Measurements from ENCODE around the gene RDH14. TPM values are rescaled to one million over a fixed set of nuclear protein-coding genes. Genes with fewer than 3 reads are reported as not detected.
A peak's percentile ranks its signal among the peaks of the same experiment; 100 is the strongest.

Gene RDH14
- total RNA-seq, 1 experiment from 2014 or later: 30.9 TPM

- peaks cover 27% of the 10 kb centered on the region for H3K4me1 ChIP-seq (ENCODE audit: insufficient read depth, low read length)
- peak; percentile 39 for DNase-seq
- TF ChIP-seq EZH2 (IDR thresholded peaks at IDR 0.05; ENCODE audit: low read length, unreplicated experiment) (no peak), CTCF (conservative IDR thresholded peaks at IDR 0.05; ENCODE audit: low read depth, low read length) (no peak), EZH2phosphoT487 (IDR thresholded peaks at IDR 0.05; ENCODE audit: borderline replicate concordance, low read length) (no peak)
- ATAC-seq: no peak
- no peak overlapping the region for H3K27ac ChIP-seq (ENCODE audit: low read length)
- H3K9me2 ChIP-seq (replicated peaks; ENCODE audit: low read length): no peaks in the 10 kb centered on the region
- intact Hi-C loops (cut with micrococcal nuclease): no loop called here
- no TSS peak for BruUV-seq (replicated peaks)
- no peak overlapping the region for H2AFZ ChIP-seq (ENCODE audit: low read length)
- H3K36me3 ChIP-seq (ENCODE audit: low read depth, low read length): no peaks in the 10 kb centered on the region
- no peak overlapping the region for H3K9ac ChIP-seq (ENCODE audit: low read length)
- H3K79me2 ChIP-seq (ENCODE audit: low read length): no peaks in the 10 kb centered on the region
- CTCF ChIA-PET: no interaction called here
- peaks cover 3% of the 10 kb centered on the region for H3F3A ChIP-seq (ENCODE audit: low read length, unreplicated experiment)
- H3K9me3 ChIP-seq (ENCODE audit: low read length): no peaks in the 10 kb centered on the region
- no peaks in the 10 kb centered on the region for H4K20me1 ChIP-seq (ENCODE audit: low read length)
- no peaks in the 10 kb centered on the region for H3K27me3 ChIP-seq (ENCODE audit: low read length)
- POLR2A ChIA-PET (ENCODE audit: unreplicated experiment): no interaction called here
- H3K4me2 ChIP-seq (ENCODE audit: low read length): no peak overlapping the region
- H3K4me3 ChIP-seq (ENCODE audit: low read length): no peak overlapping the region
Observed at GRCh38 chr2:18516112-18516511, 44.3 kb downstream of the RDH14 start.

GRCh38 chr2:18514526-18515461 is 45.7 kb downstream of the RDH14 start:
- intact Hi-C loops (cut with micrococcal nuclease): no loop called here
- DNase-seq (no peak), ATAC-seq (no peak)
- TF ChIP-seq EZH2 (IDR thresholded peaks at IDR 0.05; ENCODE audit: low read length, unreplicated experiment) (no peak), CTCF (conservative IDR thresholded peaks at IDR 0.05; ENCODE audit: low read depth, low read length) (no peak), EZH2phosphoT487 (IDR thresholded peaks at IDR 0.05; ENCODE audit: borderline replicate concordance, low read length) (no peak)
- BruUV-seq (replicated peaks): no TSS peak
- Histone ChIP-seq H3K27ac (ENCODE audit: low read length) (no peak overlapping the region), H3K9ac (ENCODE audit: low read length) (no peak overlapping the region), H3K4me3 (ENCODE audit: low read length) (no peak overlapping the region), H3K9me3 (ENCODE audit: low read length) (no peaks in the 10 kb centered on the region), H3K4me1 (ENCODE audit: insufficient read depth, low read length) (peaks cover 20% of the 10 kb centered on the region), H3K9me2 (replicated peaks; ENCODE audit: low read length) (no peaks in the 10 kb centered on the region), H3K4me2 (ENCODE audit: low read length) (no peak overlapping the region), H2AFZ (ENCODE audit: low read length) (no peak overlapping the region), H3K36me3 (ENCODE audit: low read depth, low read length) (no peaks in the 10 kb centered on the region), H4K20me1 (ENCODE audit: low read length) (no peaks in the 10 kb centered on the region), H3F3A (ENCODE audit: low read length, unreplicated experiment) (peaks cover 3% of the 10 kb centered on the region), H3K27me3 (ENCODE audit: low read length) (no peaks in the 10 kb centered on the region), H3K79me2 (ENCODE audit: low read length) (no peaks in the 10 kb centered on the region)
- CTCF ChIA-PET: no interaction called here
- POLR2A ChIA-PET (ENCODE audit: unreplicated experiment): no interaction called here

GRCh38 chr2:18510775-18511174 is 49.7 kb downstream of the RDH14 start:
- Histone ChIP-seq H4K20me1 (ENCODE audit: low read length) (no peaks in the 10 kb centered on the region), H3K9ac (ENCODE audit: low read length) (no peak overlapping the region), H3K9me2 (replicated peaks; ENCODE audit: low read length) (no peaks in the 10 kb centered on the region), H3F3A (ENCODE audit: low read length, unreplicated experiment) (no peaks in the 10 kb centered on the region), H3K4me3 (ENCODE audit: low read length) (no peak overlapping the region), H2AFZ (ENCODE audit: low read length) (no peak overlapping the region), H3K36me3 (ENCODE audit: low read depth, low read length) (no peaks in the 10 kb centered on the region), H3K79me2 (ENCODE audit: low read length) (no peaks in the 10 kb centered on the region), H3K9me3 (ENCODE audit: low read length) (no peaks in the 10 kb centered on the region), H3K27me3 (ENCODE audit: low read length) (no peaks in the 10 kb centered on the region), H3K4me1 (ENCODE audit: insufficient read depth, low read length) (no peaks in the 10 kb centered on the region), H3K27ac (ENCODE audit: low read length) (no peak overlapping the region), H3K4me2 (ENCODE audit: low read length) (no peak overlapping the region)
- POLR2A ChIA-PET (ENCODE audit: unreplicated experiment): no interaction called here
- BruUV-seq (replicated peaks): no TSS peak
- no peak for ATAC-seq
- DNase-seq: no peak
- CTCF ChIA-PET: no interaction called here
- intact Hi-C loops (cut with micrococcal nuclease): no loop called here
- TF ChIP-seq EZH2 (IDR thresholded peaks at IDR 0.05; ENCODE audit: low read length, unreplicated experiment): no peak
- no peak for TF ChIP-seq EZH2phosphoT487 (IDR thresholded peaks at IDR 0.05; ENCODE audit: borderline replicate concordance, low read length)
- TF ChIP-seq CTCF (conservative IDR thresholded peaks at IDR 0.05; ENCODE audit: low read depth, low read length): no peak

Data from PC-3 (cell line).